ENCODE data around the gene ASTN2. TPM values are rescaled to one million over a fixed set of nuclear protein-coding genes. Genes with fewer than 3 reads are reported as not detected.

The ASTN2 gene
- total RNA-seq, 4 donors from 2014 or later = 3.2 to 7.0 (median 5.4) TPM

DNA sequence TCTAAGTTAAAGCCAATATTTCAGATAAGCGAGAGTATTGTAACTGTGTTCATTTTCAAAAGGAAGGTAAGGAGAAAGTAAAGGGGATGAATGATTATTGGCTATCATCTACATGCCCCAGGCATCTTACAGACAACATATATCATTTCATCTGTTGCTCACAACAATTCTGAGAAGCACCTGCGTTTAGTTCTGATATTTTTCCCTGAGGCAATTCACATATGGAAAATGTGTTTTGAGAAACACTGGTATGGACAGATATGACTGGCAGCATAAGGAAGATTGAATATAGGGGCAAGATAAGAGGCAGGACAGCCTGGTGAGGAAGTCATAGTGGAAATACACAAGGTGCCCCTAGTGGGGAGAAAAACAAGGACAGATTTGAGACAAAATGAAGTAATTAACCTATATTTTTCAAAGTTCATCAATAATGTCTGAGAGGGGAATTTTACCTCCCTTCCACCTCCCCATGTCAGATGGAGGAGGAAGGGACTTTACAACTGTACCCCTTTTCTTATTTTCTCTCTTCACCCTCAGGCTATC, 815.4 kb downstream of the ASTN2 start:
- TF ChIP-seq, protein P1, sequence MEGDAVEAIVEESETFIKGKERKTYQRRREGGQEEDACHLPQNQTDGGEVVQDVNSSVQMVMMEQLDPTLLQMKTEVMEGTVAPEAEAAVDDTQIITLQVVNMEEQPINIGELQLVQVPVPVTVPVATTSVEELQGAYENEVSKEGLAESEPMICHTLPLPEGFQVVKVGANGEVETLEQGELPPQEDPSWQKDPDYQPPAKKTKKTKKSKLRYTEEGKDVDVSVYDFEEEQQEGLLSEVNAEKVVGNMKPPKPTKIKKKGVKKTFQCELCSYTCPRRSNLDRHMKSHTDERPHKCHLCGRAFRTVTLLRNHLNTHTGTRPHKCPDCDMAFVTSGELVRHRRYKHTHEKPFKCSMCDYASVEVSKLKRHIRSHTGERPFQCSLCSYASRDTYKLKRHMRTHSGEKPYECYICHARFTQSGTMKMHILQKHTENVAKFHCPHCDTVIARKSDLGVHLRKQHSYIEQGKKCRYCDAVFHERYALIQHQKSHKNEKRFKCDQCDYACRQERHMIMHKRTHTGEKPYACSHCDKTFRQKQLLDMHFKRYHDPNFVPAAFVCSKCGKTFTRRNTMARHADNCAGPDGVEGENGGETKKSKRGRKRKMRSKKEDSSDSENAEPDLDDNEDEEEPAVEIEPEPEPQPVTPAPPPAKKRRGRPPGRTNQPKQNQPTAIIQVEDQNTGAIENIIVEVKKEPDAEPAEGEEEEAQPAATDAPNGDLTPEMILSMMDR (IDR thresholded peaks at IDR 0.05; ENCODE audit: low read depth) = no peak

DNA sequence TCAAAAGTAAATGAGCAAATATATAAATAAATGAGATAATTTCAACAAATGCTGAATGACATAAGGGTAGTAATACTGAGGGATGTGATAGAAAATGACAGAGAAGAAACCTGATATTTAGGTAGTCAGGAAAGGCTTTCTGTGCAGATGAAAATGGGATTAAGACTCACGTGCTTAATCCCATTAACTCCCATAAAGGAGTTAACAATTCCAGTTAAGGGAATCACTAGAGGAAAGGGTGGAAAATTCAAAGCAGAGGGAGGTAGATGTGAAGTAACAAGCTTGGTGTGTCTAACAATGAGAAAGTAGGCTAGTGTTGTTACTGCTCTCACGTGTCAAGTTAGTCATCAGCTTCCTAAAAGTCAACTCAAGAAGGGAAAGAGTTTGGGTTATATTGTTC, 818.2 kb downstream of the ASTN2 start:
- TF ChIP-seq, protein P1 (IDR thresholded peaks at IDR 0.05; ENCODE audit: low read depth) = no peak

DNA sequence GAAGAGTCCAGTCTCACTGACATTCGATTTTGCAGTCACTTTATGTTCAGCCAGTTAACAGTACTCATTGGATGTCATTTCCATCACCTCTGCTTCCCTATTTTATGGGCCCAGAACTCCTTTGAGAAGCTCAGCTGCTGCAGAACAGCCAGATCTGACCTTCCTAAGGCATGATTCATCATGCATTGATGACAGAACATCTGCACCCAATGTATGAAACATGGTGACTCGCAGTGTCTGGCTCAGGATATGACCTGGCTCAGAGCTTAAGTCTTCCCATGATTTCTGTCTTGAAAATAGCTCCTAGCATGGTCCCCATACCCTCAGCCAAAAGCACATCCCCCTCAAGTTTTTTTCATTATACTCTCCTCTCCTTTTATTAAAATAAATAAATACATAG, 820.3 kb downstream of the ASTN2 start:
- TF ChIP-seq, protein P1 (IDR thresholded peaks at IDR 0.05; ENCODE audit: low read depth) = no peak

DNA sequence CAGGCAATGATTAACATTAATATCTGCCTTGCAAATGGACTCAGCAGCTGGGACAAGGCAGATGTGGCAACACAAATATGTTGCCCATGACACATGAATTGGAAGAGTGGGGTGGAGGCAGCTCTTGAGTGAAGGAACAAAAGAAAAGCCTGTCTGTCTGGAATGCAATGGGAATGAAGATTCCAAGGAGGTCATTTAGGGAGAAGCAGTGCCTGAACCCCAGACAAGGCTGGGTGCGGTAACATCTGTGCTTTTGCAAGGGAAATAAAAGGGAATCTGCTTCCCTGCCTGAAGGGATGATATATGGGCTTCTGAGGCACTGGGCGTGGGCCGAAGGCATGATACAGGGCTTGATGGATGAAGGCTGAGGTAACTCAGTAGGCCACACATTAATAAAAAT, 821.9 kb downstream of the ASTN2 start:
- TF ChIP-seq, protein P1 (IDR thresholded peaks at IDR 0.05; ENCODE audit: low read depth) = no peak

DNA sequence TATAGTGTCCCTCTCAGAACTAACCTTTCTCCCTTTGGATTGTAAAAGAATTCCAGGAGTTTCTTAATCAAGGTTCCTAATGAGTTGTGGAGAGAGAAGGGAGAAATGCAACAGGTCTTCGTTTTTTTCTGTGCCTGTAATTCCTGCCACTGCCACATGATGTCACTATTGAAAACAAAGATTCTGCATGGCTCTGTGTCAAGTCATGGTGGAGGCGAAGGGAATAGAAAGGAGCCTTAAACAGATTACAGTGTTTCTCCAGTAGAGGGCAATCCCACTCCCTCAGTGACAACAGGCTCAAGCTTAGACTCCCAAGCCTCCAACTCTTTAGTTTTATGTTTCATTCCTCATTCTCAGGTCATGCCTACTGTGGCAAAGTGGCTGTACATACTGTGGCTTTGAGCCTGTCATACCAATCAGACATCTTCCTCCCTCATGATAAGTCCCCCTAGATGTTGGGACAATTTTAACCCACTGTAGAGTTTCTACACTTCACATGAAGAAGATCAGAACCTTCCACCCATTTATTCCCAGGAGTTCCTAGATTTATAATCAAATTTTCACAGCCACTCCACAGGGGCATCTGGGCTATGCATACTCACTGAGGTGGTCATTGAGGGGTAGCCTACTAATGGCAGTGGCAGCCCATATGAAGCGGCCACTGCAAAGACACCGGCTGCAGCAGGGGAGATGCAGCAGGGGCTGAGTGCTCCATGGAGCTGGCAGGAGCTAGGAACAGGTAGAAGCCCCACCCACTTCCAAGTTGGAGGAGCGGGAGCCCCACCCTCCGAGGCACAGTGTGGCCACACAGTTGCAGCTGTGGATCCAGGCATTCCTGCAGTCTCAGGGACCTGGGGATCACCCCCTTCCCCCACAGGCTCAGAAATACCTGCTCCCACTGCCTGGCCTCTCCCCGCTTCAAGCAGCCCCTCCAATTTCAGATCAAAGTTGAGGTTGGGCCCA, 825.2 kb downstream of the ASTN2 start:
- TF ChIP-seq, protein P1 (IDR thresholded peaks at IDR 0.05; ENCODE audit: low read depth) = no peak

DNA sequence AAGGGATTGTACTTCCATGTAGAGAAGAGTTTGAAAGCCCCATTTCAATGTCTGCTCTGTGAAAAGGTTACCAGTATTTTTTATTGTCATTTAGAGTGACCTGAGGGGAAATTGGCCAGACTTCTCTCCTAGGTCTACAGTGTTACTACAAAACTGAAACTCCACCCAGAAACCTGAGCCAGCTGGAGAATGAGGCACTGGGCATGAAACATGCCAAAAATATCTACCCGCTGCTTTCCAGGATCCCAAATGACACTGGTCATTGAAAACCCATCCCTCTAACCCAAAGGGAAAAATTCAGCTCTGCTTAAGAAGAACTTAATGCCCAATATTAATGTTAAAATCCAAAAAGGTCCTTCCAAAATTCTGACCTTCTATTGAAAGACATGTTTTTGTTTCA, 826.9 kb downstream of the ASTN2 start:
- TF ChIP-seq, protein P1 (IDR thresholded peaks at IDR 0.05; ENCODE audit: low read depth) = no peak

DNA sequence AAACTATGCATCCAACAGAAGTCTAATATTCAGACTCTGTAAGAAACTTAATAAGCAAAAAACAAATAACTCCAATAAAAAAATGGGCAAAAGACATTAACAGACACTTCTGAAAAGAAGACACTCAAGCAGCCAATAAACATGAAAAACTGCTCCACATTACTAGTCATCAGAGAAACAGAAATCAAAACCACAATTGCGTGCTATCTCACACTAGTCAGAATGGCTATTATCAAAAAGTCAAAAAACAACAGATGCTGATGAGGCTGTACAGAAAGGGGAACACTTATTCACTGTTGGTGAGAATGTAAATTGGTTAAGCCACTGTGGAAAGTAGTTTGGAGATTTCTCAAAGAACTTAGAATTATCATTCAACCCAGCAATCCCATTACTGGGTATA, 829.0 kb downstream of the ASTN2 start:
- TF ChIP-seq, protein P1 (IDR thresholded peaks at IDR 0.05; ENCODE audit: low read depth) = no peak
